HL-60 (cell line): ENCODE measurements around the gene GBP6.

Source experiments
- CTCF ChIP-seq: IDR thresholded peaks from one replicate; pipeline ENCODE4 v1.5.1; 2011; ENCODE audit warnings: low read length, control low read depth, inconsistent platforms; ENCODE audit not compliant: insufficient read depth
- POLR2AphosphoS5 ChIP-seq: IDR thresholded peaks from 2 replicates; pipeline ENCODE4 v1.6.1; 2012; ENCODE audit warnings: low read depth
- REST ChIP-seq: IDR thresholded peaks from 2 replicates; pipeline ENCODE4 v1.6.1; 2012; ENCODE audit warnings: low read depth; ENCODE audit not compliant: insufficient replicate concordance
- SPI1 ChIP-seq: IDR thresholded peaks from 2 replicates; pipeline ENCODE4 v1.6.1; 2012; ENCODE audit warnings: low read depth, mild to moderate bottlenecking, borderline replicate concordance

- TF ChIP-seq CTCF: no peak
- no peak for TF ChIP-seq SPI1
- TF ChIP-seq POLR2AphosphoS5: no peak
- TF ChIP-seq REST: no peak
Measured at GRCh38 chr1:89390707-89391106, 26.8 kb downstream of the GBP6 start.
